Astrocyte (in vitro differentiated cells and primary cell): ENCODE data around the gene AKNAD1.

ENCODE experiments used
- EZH2 ChIP-seq: IDR thresholded peaks from 2 replicates; pipeline ENCODE4 v1.6.1; 2012; ENCODE audit warnings: mild to moderate bottlenecking, low read length, inconsistent platforms; ENCODE audit not compliant: insufficient read depth
- TF ChIP-seq, protein P1 (sequence below): IDR thresholded peaks from 2 replicates; pipeline ENCODE4 v1.5.1; 2011; ENCODE audit warnings: low read depth, mild to moderate bottlenecking, inconsistent platforms, low read length, moderate library complexity; ENCODE audit not compliant: insufficient read depth

DNA sequence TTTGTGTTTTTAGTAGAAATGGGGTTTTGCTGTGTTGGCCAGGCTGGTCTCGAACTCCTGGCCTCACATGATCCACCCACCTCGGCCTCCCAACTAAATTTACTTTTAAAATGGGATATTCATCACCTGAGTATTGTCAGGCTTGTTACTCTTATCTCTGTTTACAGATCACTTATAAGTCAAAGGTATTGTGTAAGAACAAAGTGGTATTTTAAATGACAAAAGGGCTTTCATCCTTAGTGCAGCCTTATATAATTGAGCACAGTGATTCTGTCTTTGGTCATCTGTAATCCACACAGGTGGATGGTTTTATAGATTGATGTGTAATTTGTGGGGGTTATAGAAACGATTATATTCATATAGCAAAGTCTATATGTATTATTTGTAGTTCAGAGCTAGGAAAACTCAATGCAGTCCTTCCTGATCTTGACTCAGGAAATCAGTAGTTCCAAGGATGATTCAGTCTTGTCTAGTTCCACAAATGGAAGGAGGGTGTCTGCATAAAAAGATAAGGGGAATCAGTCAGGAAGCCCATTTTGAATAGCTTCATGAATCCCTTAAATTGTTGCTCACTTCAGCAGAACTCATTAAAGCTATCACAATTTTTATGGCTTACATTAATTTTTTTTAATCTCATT is 75.8 kb downstream of the AKNAD1 start:
- TF ChIP-seq, protein P1, sequence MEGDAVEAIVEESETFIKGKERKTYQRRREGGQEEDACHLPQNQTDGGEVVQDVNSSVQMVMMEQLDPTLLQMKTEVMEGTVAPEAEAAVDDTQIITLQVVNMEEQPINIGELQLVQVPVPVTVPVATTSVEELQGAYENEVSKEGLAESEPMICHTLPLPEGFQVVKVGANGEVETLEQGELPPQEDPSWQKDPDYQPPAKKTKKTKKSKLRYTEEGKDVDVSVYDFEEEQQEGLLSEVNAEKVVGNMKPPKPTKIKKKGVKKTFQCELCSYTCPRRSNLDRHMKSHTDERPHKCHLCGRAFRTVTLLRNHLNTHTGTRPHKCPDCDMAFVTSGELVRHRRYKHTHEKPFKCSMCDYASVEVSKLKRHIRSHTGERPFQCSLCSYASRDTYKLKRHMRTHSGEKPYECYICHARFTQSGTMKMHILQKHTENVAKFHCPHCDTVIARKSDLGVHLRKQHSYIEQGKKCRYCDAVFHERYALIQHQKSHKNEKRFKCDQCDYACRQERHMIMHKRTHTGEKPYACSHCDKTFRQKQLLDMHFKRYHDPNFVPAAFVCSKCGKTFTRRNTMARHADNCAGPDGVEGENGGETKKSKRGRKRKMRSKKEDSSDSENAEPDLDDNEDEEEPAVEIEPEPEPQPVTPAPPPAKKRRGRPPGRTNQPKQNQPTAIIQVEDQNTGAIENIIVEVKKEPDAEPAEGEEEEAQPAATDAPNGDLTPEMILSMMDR: no peak
- no peak for TF ChIP-seq EZH2
